Measurements from ENCODE around the gene KRTAP5-11.
"Not testable (repeated sequence)": the region's sequence is repeated elsewhere in the genome, so short reads cannot be mapped to it uniquely, and the experiment has no call there.

Gene KRTAP5-11, protein sequence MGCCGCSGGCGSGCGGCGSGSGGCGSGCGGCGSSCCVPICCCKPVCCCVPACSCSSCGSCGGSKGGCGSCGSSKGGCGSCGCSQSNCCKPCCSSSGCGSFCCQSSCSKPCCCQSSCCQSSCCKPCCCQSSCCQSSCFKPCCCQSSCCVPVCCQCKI

DNA sequence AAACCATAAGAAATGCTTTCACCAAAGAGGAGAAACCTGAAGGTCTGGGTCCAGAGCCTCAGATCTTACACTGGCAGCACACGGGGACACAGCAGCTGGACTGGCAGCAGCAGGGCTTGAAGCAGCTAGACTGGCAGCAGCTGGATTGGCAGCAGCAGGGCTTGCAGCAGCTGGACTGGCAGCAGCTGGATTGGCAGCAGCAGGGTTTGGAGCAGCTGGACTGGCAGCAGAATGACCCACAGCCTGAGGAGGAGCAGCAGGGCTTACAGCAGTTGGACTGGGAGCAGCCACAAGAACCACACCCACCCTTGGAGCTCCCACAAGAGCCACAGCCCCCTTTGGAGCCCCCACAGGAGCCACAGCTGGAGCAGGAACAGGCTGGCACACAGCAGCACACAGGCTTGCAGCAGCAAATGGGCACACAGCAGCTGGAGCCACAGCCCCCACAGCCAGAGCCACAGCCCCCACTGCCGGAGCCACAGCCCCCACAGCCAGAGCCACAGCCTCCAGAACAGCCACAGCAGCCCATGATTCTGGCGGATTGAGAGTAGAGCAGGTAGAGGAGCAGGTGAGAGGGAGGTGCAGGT is at the start of gene KRTAP5-11:
Gene KRTAP5-11, minus strand, starts transcription at position 567 of the 587 bp plus-strand sequence. Its CDS starts 38 bp downstream, at position 529.
- DNase-seq: no peak

DNA sequence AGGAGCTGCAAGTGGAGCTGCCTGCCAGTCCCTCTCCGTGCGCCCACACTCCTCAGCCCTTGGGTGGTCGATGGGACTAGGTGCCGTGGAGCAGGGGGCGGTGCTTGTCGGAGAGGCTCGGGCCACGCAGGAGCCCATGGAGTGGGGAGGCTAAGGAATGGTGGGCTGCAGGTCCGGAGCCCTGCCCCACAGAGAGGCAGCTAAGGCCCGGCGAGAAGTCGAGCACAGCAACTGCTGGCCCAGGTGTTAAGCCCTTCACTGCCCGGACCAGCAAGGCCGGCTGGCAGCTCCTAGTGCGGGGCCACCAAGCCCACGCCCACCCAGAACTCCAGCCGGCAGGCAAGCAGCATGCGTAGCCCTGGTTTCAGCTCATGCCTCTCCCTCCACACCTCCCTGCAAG is 48.9 kb upstream of the KRTAP5-11 start:
- not testable (repeated sequence) for DNase-seq

DNA sequence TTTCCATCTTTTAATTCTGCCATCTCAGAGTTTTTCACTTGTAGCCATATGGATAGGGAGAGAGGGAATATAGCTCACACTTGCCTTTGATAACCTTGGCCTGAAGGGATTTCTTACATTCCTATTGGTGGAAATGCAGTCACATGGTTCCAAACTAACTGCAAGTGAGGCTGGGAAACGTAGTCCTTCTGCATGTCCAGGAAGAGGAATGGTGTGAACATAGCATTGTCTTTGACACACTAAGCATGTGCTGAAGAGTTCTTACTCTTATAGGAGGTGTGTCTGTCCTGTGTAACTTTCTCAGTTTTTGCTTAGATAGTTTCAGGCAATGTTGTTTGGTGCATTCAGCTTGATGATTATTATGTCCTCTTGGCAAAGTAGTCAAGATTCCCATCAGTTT is 47.4 kb upstream of the KRTAP5-11 start:
- DNase-seq: peak in 2 of 3 donors; percentile 12 to 14

DNA sequence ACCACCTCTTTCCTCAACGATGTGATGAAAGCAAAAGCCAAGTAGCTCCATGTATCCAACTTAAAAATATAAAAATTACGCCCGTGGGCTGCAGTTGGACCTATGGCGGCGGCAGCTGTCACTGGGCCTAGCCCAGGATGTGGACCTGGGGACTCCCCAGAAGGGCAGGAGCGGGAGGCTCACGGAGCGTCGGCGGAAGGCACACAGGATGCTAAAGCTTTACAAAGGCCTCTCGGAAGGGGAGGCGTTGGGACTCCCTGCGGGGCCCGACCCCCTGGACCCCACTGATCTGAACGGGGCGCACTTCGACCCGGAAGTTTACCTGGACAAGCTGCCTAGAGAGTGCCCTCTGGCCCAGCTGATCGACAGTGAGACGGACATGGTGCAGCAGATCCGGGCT is 46.3 kb upstream of the KRTAP5-11 start:
- not testable (repeated sequence) for DNase-seq

DNA sequence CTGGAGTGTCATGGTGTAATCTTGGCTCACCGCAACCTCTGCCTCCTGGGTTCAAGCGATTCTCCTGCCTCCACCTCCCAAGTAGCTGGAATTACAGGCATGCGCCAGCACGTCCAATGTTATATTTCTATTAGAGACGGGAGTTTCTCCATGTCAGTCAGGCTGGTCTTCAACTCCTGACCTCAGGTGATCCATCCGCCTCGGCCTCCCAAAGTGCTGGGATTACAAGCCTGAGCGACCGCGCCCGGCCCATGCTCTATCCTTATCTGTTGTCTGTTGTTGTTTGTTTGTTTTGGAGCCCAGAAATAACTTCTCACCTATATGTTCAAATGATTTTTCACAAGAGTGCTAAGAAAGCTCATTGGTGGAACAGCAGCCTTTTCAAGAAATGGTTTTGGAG is 40.6 kb upstream of the KRTAP5-11 start:
- not testable (repeated sequence) for DNase-seq

DNA sequence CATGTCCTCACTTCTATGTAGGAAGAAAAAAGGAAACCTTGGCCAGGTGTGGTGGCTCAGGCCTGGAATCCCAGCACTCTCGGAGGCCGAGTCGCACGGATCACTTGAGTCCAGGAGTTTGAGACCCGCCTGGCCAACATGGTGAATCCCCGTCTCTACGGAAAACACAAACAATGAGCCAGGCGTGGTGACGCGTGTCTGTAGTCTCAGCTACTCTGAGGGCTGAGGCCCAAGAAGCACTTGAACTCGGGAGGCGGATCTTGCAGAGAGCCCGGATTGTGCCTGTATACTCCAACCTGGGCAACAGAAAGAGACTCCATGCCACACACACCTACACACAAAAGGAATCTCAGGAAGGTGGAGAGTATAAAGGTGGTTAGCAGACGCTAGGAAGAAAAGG is 39.9 kb upstream of the KRTAP5-11 start:
- not testable (repeated sequence) for DNase-seq

DNA sequence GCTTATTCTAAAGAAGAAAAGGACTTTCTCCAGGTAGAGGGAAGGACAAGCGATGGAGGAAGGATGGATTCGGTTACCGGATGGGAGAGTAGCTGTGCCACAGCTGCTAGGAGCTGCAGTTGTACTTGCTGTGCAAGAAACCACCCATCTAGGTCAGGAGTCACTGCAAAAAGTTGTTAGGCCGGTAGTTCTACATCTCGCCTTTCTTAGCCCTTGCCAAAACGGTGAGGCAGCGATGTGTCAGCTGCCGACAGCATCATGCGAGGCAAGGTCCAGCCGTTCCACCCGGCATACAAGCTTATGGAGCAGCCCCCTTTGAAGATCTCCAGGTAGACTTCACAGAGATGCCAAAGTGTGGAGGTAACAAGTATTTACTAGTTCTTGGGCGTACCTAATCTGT is 32.3 kb upstream of the KRTAP5-11 start:
- not testable (repeated sequence) for DNase-seq

DNA sequence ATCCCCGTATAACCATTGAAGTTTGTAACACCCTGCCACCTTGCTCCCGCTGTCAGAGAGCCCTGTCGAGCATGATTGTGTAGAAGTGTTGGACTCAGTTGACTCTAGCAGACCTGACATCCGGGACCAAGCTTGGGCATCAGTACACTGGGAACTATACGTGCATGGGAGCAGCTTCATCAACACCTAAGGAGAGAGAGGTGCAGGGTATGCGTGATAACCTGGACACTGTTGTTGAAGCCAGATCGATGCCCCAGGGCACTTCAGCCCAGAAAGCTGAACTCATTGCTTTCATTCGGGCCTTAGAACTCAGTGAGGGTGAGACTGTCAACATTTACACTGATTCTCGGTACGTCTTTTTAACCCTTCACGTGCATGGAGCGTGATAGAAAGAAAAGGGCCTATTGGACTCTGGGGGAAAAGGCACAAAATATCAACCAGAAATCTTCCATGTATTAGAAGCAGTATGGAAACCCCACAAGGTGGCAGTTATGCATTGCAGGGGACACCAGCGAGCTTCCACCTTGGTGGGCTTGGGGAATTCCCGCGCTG is 31.8 kb upstream of the KRTAP5-11 start:
- not testable (repeated sequence) for DNase-seq

DNA sequence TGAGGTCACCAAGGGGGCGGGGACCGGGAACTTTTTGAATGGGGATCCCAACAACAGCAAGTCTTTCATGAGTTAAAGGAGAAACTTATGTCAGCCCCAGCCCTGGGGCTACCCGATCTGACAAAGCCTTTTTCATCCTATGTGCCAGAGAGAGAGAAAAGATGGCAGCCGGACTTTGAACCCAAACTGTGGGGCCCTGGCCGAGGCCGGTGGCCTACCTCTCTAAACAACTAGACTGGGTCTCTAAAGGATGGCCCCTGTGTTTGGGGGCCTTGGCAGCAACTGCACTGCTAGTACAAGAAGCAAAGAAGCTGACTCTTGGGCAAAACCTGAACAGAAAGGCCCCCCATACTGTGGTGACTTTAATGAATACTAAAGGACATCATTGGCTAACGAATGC is 31.3 kb upstream of the KRTAP5-11 start:
- DNase-seq: not testable (repeated sequence)

DNA sequence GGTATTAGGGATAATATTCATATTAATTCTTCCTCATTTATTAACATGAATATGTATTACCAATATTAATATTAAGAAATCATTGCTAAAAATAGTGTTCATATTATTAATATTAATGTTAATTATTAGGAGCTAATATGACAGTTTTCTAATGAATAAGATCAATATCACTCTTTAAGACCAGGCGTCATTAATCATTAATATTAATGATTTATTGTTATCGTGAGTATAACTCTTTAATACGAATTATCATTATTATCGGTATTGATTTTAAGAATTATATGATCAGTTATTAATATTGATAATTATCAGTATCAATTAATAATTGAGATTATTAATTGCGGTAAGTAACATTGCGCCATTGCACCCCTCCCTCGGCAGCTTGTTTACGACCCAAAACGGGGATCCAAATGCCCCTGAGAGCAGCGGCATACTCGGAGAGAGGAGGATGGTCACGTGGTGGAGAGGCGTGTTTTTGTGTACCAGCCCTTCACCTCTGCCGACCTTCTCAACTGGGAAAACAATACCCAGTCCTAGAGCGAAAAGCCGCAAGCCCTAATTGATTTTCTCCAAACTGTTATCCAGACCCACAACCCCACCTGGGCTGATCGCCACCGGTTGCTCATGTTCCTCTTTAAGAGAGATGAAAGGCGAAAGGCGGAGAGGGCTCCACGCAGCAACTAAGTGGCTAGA is 28.7 kb upstream of the KRTAP5-11 start:
- DNase-seq: not testable (repeated sequence)

DNA sequence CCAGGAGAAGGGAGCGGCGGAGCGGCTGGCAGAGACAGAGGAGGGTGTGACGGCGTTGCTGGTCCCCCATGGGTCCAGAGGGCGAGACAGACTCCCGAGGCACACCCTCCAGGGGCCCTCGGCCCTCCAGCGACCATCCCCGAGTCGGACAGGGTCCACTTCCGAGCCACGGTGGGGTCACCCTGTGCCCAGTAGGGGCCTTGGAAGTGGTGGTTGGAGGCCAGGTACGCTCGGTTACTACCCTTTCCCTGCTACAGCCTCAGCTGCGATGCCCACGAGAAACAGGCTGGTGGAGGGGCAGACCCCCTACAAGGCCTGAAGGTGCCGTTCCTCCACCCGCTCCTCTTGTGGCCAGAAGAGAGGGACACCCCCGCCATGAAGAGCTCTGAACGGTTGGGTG is 25.6 kb upstream of the KRTAP5-11 start:
- DNase-seq: not testable (repeated sequence)

DNA sequence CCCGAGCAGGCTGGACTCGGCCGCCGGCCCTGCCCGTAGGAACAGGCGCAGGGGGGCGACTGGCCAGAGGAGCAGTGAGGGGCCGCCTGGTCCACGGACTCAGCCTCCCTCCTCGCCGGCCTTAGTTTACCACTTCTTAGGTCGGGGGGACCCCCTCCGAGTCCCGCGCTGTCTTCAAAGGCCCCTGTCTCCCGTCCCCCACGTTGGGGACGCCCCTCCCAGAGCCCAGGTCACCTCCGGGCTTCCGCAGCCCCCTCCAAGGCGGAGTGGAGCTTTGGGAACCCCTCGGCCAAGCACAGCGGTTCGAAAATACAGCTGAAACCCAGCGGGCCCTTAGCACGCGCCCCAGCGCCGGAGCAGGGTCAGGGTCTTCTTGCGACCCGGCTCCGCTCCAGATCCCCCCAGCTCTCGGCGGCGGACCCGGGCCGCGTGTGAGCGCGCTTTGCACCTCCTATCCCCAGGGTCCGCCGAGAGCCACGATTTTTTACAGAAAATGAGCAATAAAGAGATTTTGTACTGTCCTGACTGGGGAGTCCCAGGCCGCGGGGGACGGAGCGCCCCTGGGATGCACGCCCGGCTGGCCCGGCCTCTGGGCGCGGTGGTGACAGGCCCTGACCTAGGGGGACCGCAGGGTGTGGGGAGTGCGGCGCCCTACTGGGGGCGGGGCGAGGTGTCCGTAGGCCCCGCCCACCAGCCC is 25.0 kb upstream of the KRTAP5-11 start:
- DNase-seq: not testable (repeated sequence)

DNA sequence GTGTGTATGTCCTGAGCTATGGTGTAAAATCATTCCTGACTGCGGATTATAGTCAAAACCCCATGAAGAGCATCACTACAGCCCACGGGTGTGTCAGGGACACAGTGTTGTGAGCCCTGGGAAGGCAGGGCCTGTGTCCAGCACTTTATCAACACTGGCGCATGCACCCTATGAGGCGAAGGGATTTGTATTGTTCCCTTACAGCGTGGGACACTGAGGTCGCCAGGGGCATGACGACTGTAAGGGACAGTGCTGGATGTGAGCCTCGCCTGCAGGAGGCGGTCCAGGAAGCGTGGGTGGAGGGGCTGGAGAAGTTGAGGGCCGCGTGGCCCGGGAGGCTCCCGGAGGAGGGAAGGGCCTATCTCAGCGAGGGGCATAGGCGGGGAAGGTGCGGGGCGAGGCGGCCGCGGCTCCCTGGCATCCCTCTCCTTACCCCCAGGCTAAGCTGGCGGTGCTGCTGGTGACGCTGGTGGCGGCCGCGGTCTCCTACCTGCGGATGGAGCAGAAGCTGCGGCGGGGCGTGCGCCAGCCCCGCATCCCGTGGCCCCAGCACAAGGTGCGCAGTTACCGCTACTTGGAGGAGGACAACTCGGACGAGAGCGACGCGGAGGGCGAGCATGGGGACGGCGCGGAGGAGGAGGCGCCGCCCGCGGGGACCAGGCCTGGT is 24.3 kb upstream of the KRTAP5-11 start:
- DNase-seq: peak in 1 of 3 donors; percentile 2

DNA sequence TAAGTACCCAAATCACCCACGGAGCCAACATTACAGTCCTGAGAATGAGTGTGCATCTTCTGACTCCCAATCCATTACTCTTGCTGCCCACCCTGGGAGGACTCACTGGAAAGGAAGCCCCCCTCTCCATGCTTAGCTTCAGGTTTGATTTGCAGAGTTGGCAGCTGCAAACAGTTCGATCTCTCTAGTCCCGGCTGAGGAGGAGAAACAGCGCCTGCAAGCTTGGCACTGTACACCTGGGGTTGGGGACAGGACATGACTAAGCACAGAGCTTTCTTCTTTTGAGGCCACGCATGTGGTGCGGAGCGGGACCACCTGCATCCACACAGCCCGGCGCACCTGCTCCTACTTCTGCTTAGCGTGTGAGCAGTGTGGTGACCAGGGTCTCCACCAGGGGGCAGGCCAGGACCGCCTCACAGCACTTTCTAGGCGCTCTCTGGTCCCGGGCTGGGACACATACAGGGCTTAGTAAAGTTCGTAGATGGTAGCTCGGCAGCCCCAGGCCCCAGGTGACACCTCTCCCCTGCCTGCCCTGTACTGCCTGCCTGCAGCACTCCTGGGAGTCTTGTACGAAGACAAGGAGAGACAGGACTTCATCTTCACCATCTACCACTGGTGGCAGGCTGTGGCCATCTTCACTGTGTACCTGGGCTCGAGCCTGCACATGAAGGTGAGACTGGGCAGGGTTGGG is 22.3 kb upstream of the KRTAP5-11 start:
- DNase-seq: not testable (repeated sequence)

DNA sequence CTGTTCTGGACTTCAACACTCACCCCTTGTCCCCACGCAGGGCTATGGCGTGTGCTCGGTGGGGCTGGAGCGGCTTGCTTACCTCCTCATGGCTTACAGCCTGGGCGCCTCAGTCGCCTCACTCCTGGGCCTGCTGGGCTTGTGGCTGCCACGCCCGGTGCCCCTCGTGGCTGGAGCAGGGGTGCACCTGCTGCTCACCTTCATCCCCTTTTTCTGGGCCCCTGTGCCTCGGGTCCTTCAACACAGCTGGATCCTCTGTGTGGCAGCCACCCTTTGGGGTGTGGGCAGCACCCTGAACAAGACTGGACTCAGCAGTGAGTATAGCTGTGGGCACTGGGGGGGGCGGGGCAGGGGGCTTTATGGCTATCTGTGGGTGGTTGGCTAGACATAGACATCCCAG is 20.5 kb upstream of the KRTAP5-11 start:
- DNase-seq: not testable (repeated sequence)

DNA sequence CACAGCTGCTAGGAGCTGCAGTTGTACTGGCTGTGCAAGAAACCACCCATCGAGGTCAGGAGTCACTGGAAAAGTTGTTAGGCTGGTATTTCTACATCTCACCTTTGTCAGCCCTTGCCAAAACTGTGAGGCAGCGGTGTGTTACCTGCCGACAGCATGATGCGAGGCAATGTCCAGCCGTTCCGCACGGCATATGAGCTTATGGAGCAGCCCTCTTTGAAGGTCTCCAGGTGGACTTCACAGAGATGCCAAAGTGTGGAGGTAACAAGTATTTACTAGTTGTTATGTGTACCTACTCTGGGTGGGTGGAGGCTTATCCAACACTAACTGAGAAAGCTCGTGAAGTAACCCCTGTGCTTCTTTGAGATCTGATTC is 6.9 kb upstream of the KRTAP5-11 start:
- DNase-seq: not testable (repeated sequence)

DNA sequence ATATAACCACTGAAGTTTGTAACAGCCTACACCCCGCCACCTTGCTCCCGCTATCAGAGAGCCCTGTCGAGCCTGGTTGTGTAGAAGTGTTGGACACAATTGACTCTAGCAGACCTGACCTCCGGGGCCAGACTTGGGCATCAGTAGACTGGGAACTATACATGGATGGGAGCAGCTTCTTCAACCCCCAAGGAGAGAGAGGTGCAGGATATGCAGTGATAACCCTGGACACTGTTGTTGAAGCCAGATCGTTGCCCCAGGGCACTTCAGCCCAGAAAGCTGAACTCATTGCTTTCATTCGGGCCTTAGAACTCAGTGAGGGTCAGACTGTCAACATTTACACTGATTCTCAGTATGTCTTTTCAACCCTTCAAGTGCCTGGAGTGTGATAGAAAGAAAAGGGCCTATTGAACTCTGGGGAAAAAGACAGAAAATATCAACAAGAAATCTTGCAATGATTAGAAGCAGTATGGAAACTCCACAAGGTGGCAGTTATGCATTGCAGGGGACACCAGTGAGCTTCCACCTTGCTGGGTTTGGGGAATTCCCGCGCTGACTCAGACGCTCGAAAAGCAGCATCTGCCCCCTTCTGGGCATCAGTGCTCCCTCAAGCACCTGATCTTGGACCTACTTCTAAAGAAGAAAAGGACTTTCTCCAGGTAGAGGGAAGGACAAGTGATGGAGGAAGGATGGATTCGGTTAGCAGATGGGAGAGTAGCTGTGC is 6.3 kb upstream of the KRTAP5-11 start:
- DNase-seq: peak in 2 of 3 donors; percentile 15 to 36

DNA sequence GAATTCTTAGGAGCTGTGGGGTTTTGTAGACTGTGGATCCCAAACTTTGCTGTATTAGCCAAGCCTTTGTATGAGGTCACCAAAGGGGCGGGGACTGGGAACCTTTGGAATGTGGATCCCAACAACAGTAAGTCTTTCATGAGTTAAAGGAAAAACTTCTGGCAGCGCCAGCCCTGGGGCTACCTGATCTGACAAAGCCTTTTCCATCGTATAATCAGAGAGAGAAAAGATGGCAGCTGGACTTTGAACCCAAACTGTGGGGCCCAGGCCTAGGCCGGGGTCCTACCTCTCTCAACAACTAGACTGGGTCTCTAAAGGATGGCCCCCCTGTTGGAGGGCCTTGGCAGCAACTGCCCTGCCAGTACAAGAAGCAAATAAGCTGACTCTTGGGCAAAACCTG is 5.6 kb upstream of the KRTAP5-11 start:
- DNase-seq: not testable (repeated sequence)

DNA sequence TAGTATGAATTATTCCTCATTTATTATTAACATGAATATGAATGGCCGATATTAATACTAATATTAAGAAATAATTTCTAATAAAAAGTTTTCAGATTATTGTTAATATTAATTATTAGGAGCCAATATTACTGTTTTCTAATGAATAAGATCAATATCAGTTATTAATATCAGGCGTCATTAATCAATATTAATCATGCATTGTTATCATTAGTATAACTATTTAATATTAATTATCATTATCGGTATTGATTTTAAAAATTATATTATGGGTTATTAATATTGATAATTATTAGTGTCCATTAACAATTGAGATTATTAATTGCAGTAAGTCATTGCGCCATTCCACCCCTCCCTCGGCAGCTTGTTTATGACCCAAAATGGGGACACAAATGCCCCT is 3.0 kb upstream of the KRTAP5-11 start:
- not testable (repeated sequence) for DNase-seq

DNA sequence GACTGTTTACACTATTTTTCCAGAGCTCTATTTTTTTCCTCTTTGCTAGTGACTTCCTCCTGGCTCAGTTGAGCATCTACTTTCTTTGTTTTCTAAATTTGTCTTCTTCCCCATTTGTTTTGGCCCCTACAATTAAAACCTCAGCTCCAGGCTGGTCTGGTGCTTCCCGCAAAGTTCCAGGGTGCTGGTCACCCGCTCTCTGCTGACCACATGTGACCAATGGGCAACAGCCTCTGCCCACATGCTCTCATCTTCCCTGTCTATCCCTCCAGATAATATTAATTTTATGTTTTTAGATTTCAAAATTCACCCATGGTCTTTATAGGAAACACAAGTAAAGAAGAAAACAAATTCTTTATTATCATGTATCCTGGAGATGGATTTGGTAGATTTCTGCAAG is 294 bp upstream of the KRTAP5-11 start:
- DNase-seq: peak; percentile 27 to 51 (median 33)

DNA sequence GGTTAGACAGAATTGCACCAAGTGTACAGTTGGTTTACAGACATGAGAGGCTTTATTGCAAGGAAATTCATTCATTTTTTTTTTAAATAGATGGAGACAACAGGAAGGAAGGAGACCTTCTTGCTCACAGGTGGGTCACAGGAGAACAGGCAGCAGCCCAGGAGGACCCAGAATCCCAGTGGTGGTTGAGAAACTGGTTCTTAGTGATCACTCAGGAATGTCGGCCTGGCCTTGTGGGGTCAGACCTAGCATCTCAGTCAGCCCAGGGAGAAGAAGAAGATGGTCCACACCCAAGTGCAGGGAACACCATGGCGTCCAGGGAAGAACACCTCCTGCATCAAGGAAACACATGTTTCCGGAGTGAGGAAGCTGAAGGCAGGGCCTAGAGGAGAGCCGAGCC is 849 bp downstream of the KRTAP5-11 start:
- DNase-seq: no peak

All from suppressor macrophage treated with lipopolysaccharide for 1 hour (primary cell).